Gastrocnemius medialis (tissue), 4 donors: ENCODE data around the gene ANKRD11.
"Not testable (repeated sequence)": the region's sequence is repeated elsewhere in the genome, so short reads cannot be mapped to it uniquely, and the experiment has no call there.

Source experiments
- POLR2A ChIP-seq, 2 donors: fragments of 450-650 bp; IDR thresholded peaks; one replicate each; pipeline ENCODE4 v1.6.1; 2017; ENCODE audit warnings: antibody characterized with exemption in 2 of 2, mild to moderate bottlenecking in 2 of 2, moderate library complexity in 2 of 2
- TF ChIP-seq, protein P1 (sequence below), 5 experiments: fragments of 450-650 bp in 3 of 5; fragments of 200-600 bp in 2 of 5; sonication (generic) in 2 of 5; IDR thresholded peaks in 4 of 5; conservative IDR thresholded peaks in 1 of 5; 1 replicate in 4 of 5; 2 replicates in 1 of 5; pipeline ENCODE4 v1.5.1; 2016 to 2019; ENCODE audit warnings: antibody characterized with exemption in 5 of 5, mild to moderate bottlenecking in 3 of 5, moderate library complexity in 3 of 5

GRCh38 chr16:89433363-89433984, 56.9 kb downstream of the ANKRD11 start:
- TF ChIP-seq POLR2A (IDR thresholded peaks at IDR 0.05) = not testable (repeated sequence)
- TF ChIP-seq, protein P1, sequence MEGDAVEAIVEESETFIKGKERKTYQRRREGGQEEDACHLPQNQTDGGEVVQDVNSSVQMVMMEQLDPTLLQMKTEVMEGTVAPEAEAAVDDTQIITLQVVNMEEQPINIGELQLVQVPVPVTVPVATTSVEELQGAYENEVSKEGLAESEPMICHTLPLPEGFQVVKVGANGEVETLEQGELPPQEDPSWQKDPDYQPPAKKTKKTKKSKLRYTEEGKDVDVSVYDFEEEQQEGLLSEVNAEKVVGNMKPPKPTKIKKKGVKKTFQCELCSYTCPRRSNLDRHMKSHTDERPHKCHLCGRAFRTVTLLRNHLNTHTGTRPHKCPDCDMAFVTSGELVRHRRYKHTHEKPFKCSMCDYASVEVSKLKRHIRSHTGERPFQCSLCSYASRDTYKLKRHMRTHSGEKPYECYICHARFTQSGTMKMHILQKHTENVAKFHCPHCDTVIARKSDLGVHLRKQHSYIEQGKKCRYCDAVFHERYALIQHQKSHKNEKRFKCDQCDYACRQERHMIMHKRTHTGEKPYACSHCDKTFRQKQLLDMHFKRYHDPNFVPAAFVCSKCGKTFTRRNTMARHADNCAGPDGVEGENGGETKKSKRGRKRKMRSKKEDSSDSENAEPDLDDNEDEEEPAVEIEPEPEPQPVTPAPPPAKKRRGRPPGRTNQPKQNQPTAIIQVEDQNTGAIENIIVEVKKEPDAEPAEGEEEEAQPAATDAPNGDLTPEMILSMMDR (IDR thresholded peaks at IDR 0.05 in 4 of 5, conservative IDR thresholded peaks at IDR 0.05 in 1 of 5) = not testable (repeated sequence)
